Measurements from ENCODE around the gene CEACAM7. TPM values are rescaled to one million over a fixed set of nuclear protein-coding genes. Genes with fewer than 3 reads are reported as not detected.
"Not testable (repeated sequence)": the region's sequence is repeated elsewhere in the genome, so short reads cannot be mapped to it uniquely, and the experiment has no call there.

CEACAM7 gene
- total and polyA plus RNA-seq, 7 donors, result 0.01 to 0.32 (median 0.15) TPM; not detected in 4

DNA sequence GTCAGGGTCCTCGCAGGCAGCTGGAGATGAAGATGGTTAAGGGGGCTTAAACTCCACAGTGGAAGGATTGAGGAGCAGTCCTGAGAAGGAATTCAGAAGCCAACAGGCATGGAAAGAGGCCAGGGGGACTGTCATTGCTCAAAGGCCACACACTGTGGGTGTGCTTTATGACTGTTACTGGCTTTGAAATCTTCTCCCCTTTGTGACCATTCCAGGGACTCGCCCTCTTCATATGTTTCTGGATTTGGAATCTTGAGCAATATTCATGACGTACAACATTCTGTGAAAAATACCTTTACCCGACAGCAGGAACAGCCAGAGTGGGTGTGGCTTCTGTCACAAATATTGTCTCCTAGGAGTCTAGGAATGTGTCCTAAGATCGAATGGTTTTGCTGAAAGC, 16.6 kb downstream of the CEACAM7 start:
- no peak for DNase-seq
- Histone ChIP-seq H3K36me3 (ENCODE audit: insufficient read depth in 1 of 2, low read depth in 1 of 2) (no peaks in the 10 kb centered on the region), H3K27ac (no peak overlapping the region), H3K4me3 (no peak overlapping the region), H3K4me1 (no peaks in the 10 kb centered on the region), H3K9me3 (peaks cover under 1% of the 10 kb centered on the region), H3K27me3 (ENCODE audit: insufficient read depth in 3 of 3, low read length in 2 of 3) (peaks cover 0 to 6% (median 2%) of the 10 kb centered on the region in 3 donors)
- TF ChIP-seq, protein P1, sequence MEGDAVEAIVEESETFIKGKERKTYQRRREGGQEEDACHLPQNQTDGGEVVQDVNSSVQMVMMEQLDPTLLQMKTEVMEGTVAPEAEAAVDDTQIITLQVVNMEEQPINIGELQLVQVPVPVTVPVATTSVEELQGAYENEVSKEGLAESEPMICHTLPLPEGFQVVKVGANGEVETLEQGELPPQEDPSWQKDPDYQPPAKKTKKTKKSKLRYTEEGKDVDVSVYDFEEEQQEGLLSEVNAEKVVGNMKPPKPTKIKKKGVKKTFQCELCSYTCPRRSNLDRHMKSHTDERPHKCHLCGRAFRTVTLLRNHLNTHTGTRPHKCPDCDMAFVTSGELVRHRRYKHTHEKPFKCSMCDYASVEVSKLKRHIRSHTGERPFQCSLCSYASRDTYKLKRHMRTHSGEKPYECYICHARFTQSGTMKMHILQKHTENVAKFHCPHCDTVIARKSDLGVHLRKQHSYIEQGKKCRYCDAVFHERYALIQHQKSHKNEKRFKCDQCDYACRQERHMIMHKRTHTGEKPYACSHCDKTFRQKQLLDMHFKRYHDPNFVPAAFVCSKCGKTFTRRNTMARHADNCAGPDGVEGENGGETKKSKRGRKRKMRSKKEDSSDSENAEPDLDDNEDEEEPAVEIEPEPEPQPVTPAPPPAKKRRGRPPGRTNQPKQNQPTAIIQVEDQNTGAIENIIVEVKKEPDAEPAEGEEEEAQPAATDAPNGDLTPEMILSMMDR (IDR thresholded peaks at IDR 0.05), result no peak
- ATAC-seq, result no peak
- intact Hi-C loops (cut with DNase I), result no loop called here
- 65 to 70% (median 69%) methylated on average over 5 of the region's 5 CpGs for WGBS, 3 donors

DNA sequence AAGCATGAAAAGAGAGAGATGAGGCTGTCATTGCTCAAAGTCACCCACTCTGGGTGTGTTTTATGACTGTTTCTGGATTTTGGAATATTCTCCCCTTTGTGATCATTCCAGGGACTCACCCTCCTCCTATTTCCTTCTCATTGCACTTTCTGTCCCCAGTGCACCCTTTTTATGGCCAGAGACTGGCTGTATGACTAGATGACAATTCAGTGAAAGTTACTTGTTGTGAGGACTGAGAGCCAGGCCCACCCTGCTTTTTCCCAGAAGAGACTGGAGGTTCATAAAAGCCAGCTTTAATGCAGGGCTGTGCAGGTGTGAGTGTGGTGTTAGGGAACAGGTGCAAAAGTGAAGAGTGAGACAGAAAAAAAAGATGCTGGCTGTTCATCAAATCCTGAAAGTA, 17.3 kb downstream of the CEACAM7 start:
- peaks cover 7% of the 10 kb centered on the region for H3K9me3 ChIP-seq
- intact Hi-C loops (cut with DNase I), result no loop called here
- H3K27ac ChIP-seq, result no peak overlapping the region
- no peaks in the 10 kb centered on the region for H3K4me1 ChIP-seq
- H3K27me3 ChIP-seq (ENCODE audit: insufficient read depth in 3 of 3, low read length in 2 of 3), result peaks cover 0 to 5% (median 0%) of the 10 kb centered on the region in 3 donors
- ATAC-seq, result no peak
- DNase-seq, result no peak
- no peaks in the 10 kb centered on the region for H3K36me3 ChIP-seq (ENCODE audit: insufficient read depth in 1 of 2, low read depth in 1 of 2)
- TF ChIP-seq, protein P1 (IDR thresholded peaks at IDR 0.05), result no peak
- H3K4me3 ChIP-seq, result no peak overlapping the region

DNA sequence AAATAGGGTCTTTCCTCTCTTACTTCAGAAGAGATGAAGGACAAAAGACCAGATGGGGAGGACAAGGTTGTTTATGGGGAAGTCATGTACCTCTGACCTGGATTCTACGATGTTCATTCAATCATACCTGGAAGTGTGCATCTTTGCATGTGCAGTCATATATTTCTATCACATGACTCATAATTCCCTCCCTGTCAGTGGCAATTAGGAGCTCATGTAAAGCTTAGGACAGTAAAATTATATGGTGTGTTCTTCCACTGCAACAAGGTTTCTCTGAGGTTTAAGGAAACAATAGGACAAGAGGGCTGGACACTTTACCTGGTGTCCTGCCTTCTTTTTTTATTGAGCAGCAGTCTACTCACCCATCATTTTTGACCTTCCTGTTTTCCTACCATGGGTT, 19.8 kb downstream of the CEACAM7 start:
- H3K4me1 ChIP-seq, result no peaks in the 10 kb centered on the region
- peaks cover 23% of the 10 kb centered on the region for H3K9me3 ChIP-seq
- no peak overlapping the region for H3K4me3 ChIP-seq
- H3K27me3 ChIP-seq (ENCODE audit: insufficient read depth in 3 of 3, low read length in 2 of 3), result peaks cover 0 to 5% (median 0%) of the 10 kb centered on the region in 3 donors
- TF ChIP-seq, protein P1 (IDR thresholded peaks at IDR 0.05), result no peak
- intact Hi-C loops (cut with DNase I), result no loop called here
- WGBS, 3 donors, result 71 to 84% (median 79%) methylated on average over 1 of the region's 1 CpG
- no peaks in the 10 kb centered on the region for H3K36me3 ChIP-seq (ENCODE audit: insufficient read depth in 1 of 2, low read depth in 1 of 2)
- H3K27ac ChIP-seq, result no peak overlapping the region
- ATAC-seq, result no peak
- no peak for DNase-seq

DNA sequence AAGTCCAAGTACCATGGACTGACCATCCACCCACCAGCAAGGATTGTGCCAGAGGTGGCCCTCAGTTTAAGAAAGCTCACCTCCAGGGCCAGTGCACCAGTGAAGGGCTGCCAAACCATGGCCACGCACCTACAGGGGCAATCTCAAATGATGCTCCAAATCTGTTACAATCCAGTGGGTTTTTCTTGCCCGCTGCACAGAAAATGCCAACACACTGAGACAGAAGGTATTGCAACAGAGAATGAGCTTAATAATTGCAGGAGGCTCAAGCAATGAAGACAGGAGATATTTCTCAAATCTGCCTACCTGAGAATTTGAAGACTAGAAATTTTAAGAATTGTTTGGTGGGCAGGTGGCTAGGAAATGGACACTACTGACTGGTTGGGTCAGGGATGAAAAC, 22.0 kb downstream of the CEACAM7 start:
- Histone ChIP-seq H3K4me3 (no peak overlapping the region), H3K4me1 (no peaks in the 10 kb centered on the region), H3K27ac (no peak overlapping the region), H3K9me3 (peaks cover 23% of the 10 kb centered on the region), H3K27me3 (ENCODE audit: insufficient read depth in 3 of 3, low read length in 2 of 3) (peaks cover 0 to 5% (median 0%) of the 10 kb centered on the region in 3 donors), H3K36me3 (ENCODE audit: insufficient read depth in 1 of 2, low read depth in 1 of 2) (no peaks in the 10 kb centered on the region)
- WGBS, 3 donors, result 64 to 67% (median 65%) methylated on average over 2 of the region's 2 CpGs
- no peak for ATAC-seq
- TF ChIP-seq, protein P1 (IDR thresholded peaks at IDR 0.05), result no peak
- no peak for DNase-seq
- intact Hi-C loops (cut with DNase I), result no loop called here

DNA sequence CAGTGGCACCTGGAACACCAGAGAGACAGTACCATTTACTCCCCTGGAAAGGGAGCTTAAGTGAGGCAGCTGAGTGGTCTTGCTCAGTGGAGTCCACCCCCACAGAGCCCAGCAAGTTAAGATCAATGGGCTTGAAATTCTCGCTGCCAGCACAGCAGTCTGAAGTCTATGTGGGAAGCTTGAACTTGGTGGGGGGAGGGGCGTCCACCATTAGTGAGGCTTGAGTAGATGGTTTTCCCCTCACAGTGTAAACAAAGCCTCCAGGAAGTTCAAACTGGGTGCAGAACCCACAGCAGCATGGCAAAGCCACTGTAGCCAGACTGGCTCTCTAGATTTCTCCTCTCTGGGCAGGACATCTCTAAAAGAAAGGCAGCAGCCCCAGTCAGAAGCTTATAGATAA, 30.9 kb downstream of the CEACAM7 start:
- no peaks in the 10 kb centered on the region for H3K4me1 ChIP-seq
- H3K27ac ChIP-seq, result no peak overlapping the region
- ATAC-seq (no peak), DNase-seq (no peak)
- intact Hi-C loops (cut with DNase I), result no loop called here
- TF ChIP-seq, protein P1 (IDR thresholded peaks at IDR 0.05), result no peak
- H3K9me3 ChIP-seq, result peaks cover 8% of the 10 kb centered on the region
- no peaks in the 10 kb centered on the region for H3K36me3 ChIP-seq (ENCODE audit: insufficient read depth in 1 of 2, low read depth in 1 of 2)
- 37 to 47% (median 44%) methylated on average over 2 of the region's 2 CpGs for WGBS, 3 donors
- no peak overlapping the region for H3K4me3 ChIP-seq
- peaks cover 0 to 5% (median 0%) of the 10 kb centered on the region in 3 donors for H3K27me3 ChIP-seq (ENCODE audit: insufficient read depth in 3 of 3, low read length in 2 of 3)

DNA sequence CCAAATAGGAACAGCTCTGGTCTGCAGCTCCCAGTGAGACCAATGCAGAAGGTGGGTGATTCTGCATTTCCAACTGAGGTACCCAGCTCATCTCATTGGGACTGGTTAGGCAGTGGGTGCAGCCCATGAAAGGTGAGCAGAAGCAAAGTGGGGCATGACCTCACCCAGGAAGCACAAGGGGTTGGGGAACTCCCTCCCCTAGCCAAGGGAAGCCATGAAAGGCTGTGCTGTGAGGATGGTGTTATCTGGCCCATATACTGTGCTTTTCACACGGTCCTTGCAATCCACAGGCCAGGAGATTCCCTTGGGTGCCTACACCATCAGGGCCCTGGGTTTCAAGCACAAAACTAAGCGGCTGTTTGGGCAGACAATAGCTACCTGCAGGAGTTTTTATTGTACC, 31.3 kb downstream of the CEACAM7 start:
- intact Hi-C loops (cut with DNase I); H3K36me3 ChIP-seq (ENCODE audit: insufficient read depth in 1 of 2, low read depth in 1 of 2); H3K27me3 ChIP-seq (ENCODE audit: insufficient read depth in 3 of 3, low read length in 2 of 3); DNase-seq; H3K4me3 ChIP-seq; ATAC-seq; H3K27ac ChIP-seq; H3K4me1 ChIP-seq; H3K9me3 ChIP-seq: not testable (repeated sequence)
- WGBS, 3 donors, result 38 to 44% (median 42%) methylated on average over 2 of the region's 2 CpGs

Measured in psoas muscle (tissue), 8 donors.